ENCODE measurements around the gene COA5.

COA5 gene

DNA sequence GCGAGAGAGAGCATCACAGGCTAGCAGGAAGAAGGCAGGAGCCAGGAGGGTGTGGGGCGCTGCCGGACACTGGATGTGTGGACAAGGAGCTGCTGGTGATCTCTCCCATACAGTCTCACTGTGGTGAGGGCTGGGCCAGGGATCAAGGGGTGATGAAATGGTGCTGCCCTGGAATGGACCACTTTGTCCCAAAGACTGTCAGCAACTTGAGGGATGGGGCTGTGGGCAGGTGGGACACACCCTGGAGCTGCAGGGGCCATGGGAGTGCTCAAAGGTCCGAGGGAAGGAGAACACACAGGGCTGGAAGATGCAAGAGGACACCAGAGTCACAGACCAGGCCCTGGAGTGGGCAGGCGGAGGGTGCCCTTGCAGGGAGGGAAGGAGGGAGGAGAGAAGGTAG, 38.0 kb downstream of the COA5 start:
- Mint-ChIP-seq H3K36me3 (no peaks in the 10 kb centered on the region), H3K4me3 (no peak overlapping the region), H3K27ac (peak overlapping the region; percentile 22), H3K27me3 (no peaks in the 10 kb centered on the region), H3K9me3 (ENCODE audit: low read depth) (no peaks in the 10 kb centered on the region), H3K4me1 (ENCODE audit: low read depth) (no peaks in the 10 kb centered on the region)

- H3K27me3 Mint-ChIP-seq, result no peaks in the 10 kb centered on the region
- no peaks in the 10 kb centered on the region for H3K36me3 Mint-ChIP-seq
- H3K4me3 Mint-ChIP-seq, result no peak overlapping the region
- no peaks in the 10 kb centered on the region for H3K4me1 Mint-ChIP-seq (ENCODE audit: low read depth)
- peak overlapping the region; percentile 46 for H3K27ac Mint-ChIP-seq
- H3K9me3 Mint-ChIP-seq (ENCODE audit: low read depth), result no peaks in the 10 kb centered on the region
These were observed 38.4 kb downstream of the COA5 start for GRCh38 chr2:98569915-98570314.

- H3K36me3 Mint-ChIP-seq, result no peaks in the 10 kb centered on the region
- H3K27ac Mint-ChIP-seq, result peak overlapping the region; percentile 41
- H3K27me3 Mint-ChIP-seq, result no peaks in the 10 kb centered on the region
- no peaks in the 10 kb centered on the region for H3K4me1 Mint-ChIP-seq (ENCODE audit: low read depth)
- no peak overlapping the region for H3K4me3 Mint-ChIP-seq
- no peaks in the 10 kb centered on the region for H3K9me3 Mint-ChIP-seq (ENCODE audit: low read depth)
These were observed 39.0 kb downstream of the COA5 start for GRCh38 chr2:98569197-98569793.

GRCh38 chr2:98568161-98568956, 40.0 kb downstream of the COA5 start:
- Mint-ChIP-seq H3K9me3 (ENCODE audit: low read depth) (no peaks in the 10 kb centered on the region), H3K4me1 (ENCODE audit: low read depth) (no peaks in the 10 kb centered on the region), H3K27me3 (no peaks in the 10 kb centered on the region), H3K36me3 (no peaks in the 10 kb centered on the region), H3K4me3 (no peak overlapping the region), H3K27ac (no peak overlapping the region)

DNA sequence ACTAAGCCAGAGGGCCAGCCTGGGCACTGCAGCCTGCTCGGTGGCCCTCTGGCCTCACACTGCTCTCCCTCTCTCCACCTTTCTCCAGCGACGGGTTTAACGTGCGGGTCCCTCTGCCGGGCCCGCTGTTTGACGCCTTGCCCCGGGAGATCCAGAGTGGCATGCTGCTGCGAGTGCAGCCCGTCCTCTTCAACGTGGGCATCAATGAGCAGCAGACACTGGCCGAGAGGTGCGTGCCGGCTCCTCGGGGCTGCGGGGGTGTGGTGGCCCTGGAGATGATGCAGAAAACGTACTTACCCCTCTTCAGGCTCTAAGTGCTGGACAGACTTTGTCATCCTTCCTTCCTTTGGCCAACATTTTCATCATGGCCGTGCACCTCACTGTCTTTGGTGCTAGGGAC, 42.4 kb downstream of the COA5 start:
- peak overlapping the region; percentile 29 for H3K27ac Mint-ChIP-seq

GRCh38 chr2:98565286-98565860, 42.9 kb downstream of the COA5 start:
- Mint-ChIP-seq H3K9me3 (ENCODE audit: low read depth) (no peaks in the 10 kb centered on the region), H3K36me3 (no peaks in the 10 kb centered on the region), H3K4me3 (no peak overlapping the region), H3K27me3 (no peaks in the 10 kb centered on the region), H3K4me1 (ENCODE audit: low read depth) (no peaks in the 10 kb centered on the region), H3K27ac (peak overlapping the region; percentile 22)

More for the DNA sequence above, 42.4 kb downstream of the COA5 start:
- Mint-ChIP-seq H3K4me1 (ENCODE audit: low read depth) (no peaks in the 10 kb centered on the region), H3K4me3 (no peak overlapping the region), H3K36me3 (no peaks in the 10 kb centered on the region), H3K27me3 (no peaks in the 10 kb centered on the region), H3K9me3 (ENCODE audit: low read depth) (no peaks in the 10 kb centered on the region)

DNA sequence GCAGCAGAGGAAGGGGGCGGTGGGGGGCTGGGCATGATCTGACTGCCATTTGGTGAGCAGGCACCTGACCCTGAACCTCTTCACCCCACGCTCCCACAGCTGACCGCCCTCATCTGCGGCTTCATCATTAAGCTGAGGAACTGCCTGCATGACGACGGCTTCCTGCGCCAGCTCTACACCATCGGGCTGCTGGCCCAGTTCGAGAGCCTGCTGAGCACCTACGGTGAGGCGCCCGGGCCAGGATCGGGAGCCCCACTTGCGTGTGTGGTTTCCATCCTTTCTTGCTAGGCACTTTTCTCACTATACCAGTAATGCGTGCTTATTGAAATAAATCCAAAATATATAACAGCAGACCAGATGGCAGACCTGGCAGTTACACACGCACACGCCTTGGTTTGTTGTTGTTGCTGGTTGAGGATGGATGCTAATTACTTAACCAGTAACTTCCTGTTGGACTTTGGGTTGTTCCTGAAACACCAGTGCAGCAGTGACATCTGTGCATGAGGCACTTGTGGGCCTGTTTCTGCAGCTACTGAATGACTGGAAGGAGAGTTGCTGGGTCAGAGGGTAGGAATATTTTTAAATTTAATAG, 43.7 kb downstream of the COA5 start:
- no peaks in the 10 kb centered on the region for H3K27me3 Mint-ChIP-seq
- no peaks in the 10 kb centered on the region for H3K36me3 Mint-ChIP-seq
- no peaks in the 10 kb centered on the region for H3K9me3 Mint-ChIP-seq (ENCODE audit: low read depth)
- no peak overlapping the region for H3K4me3 Mint-ChIP-seq
- H3K4me1 Mint-ChIP-seq (ENCODE audit: low read depth), result peaks cover 4% of the 10 kb centered on the region
- H3K27ac Mint-ChIP-seq, result no peak overlapping the region

DNA sequence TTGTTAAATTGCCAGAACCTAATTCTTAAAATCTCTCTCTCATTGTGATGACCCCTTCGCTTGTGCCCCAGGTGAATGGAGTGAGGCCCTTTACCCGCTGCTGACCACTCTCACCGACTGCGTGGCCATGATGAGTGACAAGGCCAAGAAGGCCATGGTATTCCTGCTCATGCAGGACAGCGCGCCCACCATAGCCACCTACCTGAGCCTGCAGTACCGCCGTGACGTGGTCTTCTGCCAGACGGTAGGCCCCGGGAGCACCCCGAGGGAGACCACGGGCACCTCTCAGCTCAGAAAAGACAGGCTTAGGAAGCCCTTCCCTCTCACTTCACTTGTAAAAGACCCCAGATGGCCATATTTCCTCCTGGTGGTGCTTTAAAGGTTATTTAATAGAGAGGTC, 44.9 kb downstream of the COA5 start:
- Mint-ChIP-seq H3K4me3 (no peak overlapping the region), H3K36me3 (no peaks in the 10 kb centered on the region), H3K4me1 (ENCODE audit: low read depth) (peaks cover 8% of the 10 kb centered on the region), H3K27me3 (no peaks in the 10 kb centered on the region), H3K27ac (peak overlapping the region; percentile 84), H3K9me3 (ENCODE audit: low read depth) (no peaks in the 10 kb centered on the region)

DNA sequence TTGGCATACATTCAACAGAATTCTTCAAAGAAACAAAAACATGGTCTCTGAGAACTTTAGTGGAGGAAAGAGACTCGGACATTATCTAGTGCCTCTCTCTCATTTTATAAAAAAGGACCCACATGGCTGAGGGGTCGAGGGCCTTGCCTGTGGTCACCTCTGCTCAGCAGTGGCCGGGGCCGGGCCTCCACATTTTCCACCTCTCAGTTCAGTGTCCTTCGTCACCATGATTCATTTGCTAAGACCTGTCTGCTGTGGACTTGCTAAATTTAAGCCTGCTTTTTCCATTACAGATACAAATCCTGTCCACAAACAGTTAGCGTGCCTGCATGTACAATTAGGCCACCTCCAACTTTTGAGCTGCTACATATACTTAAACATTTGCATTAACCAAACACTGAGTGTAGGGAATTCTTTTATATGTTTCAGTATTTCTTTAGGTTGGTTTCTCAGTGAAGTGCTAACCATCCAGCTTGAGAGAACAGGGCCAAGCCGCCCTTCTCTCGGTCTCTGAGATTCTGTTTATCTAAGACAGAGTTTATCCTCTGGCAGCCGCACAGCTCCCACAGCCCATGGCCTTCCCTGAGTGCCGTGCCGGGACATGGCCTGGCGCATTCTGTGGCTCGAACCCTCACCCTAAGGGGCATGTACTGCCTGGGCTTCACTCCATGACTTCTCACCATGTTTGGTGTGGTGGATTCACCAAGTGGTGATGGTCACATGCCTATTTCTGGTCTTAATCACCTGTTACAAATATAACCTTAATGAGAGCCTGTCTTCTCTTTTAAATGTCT, 46.2 kb downstream of the COA5 start:
- Mint-ChIP-seq H3K36me3 (no peaks in the 10 kb centered on the region), H3K4me3 (no peak overlapping the region), H3K4me1 (ENCODE audit: low read depth) (peaks cover 12% of the 10 kb centered on the region), H3K9me3 (ENCODE audit: low read depth) (no peaks in the 10 kb centered on the region), H3K27me3 (no peaks in the 10 kb centered on the region), H3K27ac (peak overlapping the region; percentile 28)

DNA sequence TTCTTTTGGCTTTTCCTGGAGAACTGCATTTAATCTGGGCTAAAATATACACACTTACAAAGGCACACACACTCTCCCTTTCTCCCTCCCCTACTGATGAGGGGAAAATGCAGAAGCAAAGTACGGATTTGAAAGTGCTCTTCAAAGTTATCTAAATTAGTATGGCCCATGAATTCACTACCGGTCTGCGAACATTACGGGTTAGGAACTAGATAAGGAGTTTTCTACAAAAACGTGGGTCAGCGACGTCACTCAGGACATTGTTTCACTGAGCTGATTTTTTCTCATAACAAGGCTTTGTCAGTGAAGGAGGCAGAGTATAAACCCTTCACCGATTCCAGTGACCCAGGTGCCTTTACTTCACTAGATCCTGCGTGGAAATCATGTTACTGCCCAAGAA, 47.3 kb downstream of the COA5 start:
- peaks cover 20% of the 10 kb centered on the region for H3K4me1 Mint-ChIP-seq (ENCODE audit: low read depth)
- H3K27me3 Mint-ChIP-seq, result no peaks in the 10 kb centered on the region
- peak overlapping the region; percentile 5 for H3K27ac Mint-ChIP-seq
- no peaks in the 10 kb centered on the region for H3K36me3 Mint-ChIP-seq
- H3K9me3 Mint-ChIP-seq (ENCODE audit: low read depth), result no peaks in the 10 kb centered on the region
- H3K4me3 Mint-ChIP-seq, result no peak overlapping the region

DNA sequence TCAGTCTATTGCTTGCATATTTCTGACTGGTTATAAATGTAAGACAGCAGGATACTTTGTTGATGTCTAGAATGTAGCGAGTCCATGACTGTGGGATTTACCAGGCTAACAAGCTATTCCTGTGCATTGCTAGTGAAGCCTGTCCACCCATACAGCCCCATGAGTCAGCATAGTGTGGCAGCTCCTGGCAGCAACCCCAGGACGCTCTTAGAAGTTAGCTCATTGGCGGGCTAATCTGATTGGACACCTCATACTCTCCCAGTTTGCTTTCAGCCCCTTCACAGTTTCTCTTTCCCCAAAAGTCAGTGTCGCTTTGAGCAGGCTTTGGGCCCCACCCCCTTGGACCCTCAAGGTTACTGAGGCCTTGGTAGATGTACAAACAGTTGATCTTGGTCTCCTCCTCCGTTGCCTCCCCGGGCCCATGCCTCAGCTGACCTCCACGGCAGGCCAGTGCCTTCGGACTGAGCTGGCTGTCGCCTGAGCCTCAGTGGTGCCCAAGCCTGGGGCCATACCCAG, 48.0 kb downstream of the COA5 start:
- Mint-ChIP-seq H3K27me3 (no peaks in the 10 kb centered on the region), H3K36me3 (no peaks in the 10 kb centered on the region), H3K27ac (peak overlapping the region; percentile 68), H3K9me3 (ENCODE audit: low read depth) (no peaks in the 10 kb centered on the region), H3K4me1 (ENCODE audit: low read depth) (peaks cover 26% of the 10 kb centered on the region), H3K4me3 (no peak overlapping the region)

DNA sequence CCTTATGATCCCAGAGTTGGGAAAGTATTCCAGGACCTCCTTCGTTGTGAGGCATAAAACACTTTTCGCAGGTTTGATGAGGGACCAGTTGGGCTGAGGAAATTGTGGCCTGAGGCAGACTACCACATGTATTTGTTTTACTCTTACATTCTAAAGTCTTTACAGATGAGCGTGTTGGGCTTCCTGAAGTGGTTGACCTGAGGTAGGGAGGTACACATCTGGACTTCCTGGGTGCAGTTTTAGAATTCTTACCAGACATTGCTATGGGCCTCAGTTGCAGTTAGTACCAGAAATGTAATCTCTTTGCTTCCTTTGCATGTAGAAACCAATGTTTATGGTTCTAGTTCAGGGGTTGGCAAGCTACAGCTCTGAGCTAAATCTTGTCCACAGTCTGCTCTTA, 48.7 kb downstream of the COA5 start:
- Mint-ChIP-seq H3K27ac (peak overlapping the region; percentile 68), H3K9me3 (ENCODE audit: low read depth) (no peaks in the 10 kb centered on the region), H3K27me3 (no peaks in the 10 kb centered on the region), H3K4me3 (no peak overlapping the region), H3K4me1 (ENCODE audit: low read depth) (peaks cover 29% of the 10 kb centered on the region), H3K36me3 (no peaks in the 10 kb centered on the region)

DNA sequence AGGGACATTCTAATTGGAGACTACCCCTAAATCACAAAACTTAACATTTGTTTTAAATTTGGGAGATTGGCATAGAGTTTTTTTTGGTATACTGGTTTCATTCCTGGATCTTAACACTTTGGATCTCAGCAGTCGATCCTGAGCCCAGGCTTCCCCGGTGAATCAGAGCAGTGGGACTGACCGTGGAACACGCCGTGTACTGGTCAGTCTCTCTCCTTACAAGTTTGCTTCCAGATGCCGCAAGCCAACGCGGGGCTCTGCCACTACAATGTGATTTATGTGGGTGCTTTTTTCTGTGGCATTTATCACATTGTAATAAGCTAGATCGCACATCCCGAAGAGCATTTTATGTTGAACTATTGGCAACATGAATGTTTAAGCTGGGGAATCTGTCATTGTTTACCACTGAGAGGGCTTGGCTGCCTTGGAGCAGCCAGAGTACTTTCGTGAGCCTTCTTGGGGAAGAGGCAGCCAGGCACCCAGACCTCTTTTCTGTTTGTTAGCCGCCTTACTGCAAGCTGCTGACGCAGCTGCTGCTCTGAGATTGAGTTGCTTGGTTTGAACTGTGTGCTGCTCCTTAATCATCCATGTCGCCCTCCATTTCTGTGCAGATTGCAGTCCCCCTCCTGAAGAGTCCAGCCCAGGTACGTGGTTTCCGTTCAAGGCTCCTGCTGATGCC, 49.3 kb downstream of the COA5 start:
- Mint-ChIP-seq H3K9me3 (ENCODE audit: low read depth) (no peaks in the 10 kb centered on the region), H3K27ac (peak overlapping the region; percentile 68), H3K27me3 (no peaks in the 10 kb centered on the region), H3K36me3 (no peaks in the 10 kb centered on the region), H3K4me3 (no peak overlapping the region), H3K4me1 (ENCODE audit: low read depth) (peaks cover 29% of the 10 kb centered on the region)

GRCh38 chr2:98556344-98557033, 51.8 kb downstream of the COA5 start:
- Mint-ChIP-seq H3K36me3 (peaks cover 5% of the 10 kb centered on the region), H3K4me1 (ENCODE audit: low read depth) (peaks cover 41% of the 10 kb centered on the region), H3K27ac (peak overlapping the region; percentile 41), H3K27me3 (no peaks in the 10 kb centered on the region), H3K4me3 (no peak overlapping the region), H3K9me3 (ENCODE audit: low read depth) (no peaks in the 10 kb centered on the region)
